Lung (tissue), 12 donors: ENCODE measurements around the gene FRAT1. TPM values are rescaled to one million over a fixed set of nuclear protein-coding genes. Genes with fewer than 3 reads are reported as not detected.
A peak's percentile ranks its signal among the peaks of the same experiment; 100 is the strongest.

ENCODE experiments used
- ATAC-seq: fragments of 200-7000 bp; cut with Tn5 transposase; one replicate; pipeline ENCODE4 v1.9.1; 2020; ENCODE audit warnings: moderate number of reproducible peaks; ENCODE audit not compliant: insufficient read depth, low FRiP score
- DNase-seq, 3 donors: peaks; one replicate each; pipeline ENCODE4 v3.0.0-alpha.2; 2013 to 2017
- H3K27ac ChIP-seq, 2 donors: one replicate each; pipeline ENCODE4 v1.5.1; 2013; ENCODE audit warnings: mild to moderate bottlenecking in 2 of 2, moderate library complexity in 2 of 2, control low read depth in 1 of 2, inconsistent platforms in 1 of 2, low read depth in 1 of 2, low read length in 1 of 2
- H3K27me3 ChIP-seq, 3 donors: one replicate each; pipeline ENCODE4 v1.5.1; 2013; ENCODE audit warnings: low read length in 2 of 3; ENCODE audit not compliant: control insufficient read depth in 3 of 3, insufficient read depth in 3 of 3
- H3K36me3 ChIP-seq, 4 donors: one replicate each; pipeline ENCODE4 v1.5.1; 2013; ENCODE audit warnings: low read length in 4 of 4, mild to moderate bottlenecking in 1 of 4, moderate library complexity in 1 of 4; ENCODE audit not compliant: control insufficient read depth in 4 of 4, insufficient read depth in 4 of 4
- H3K4me1 ChIP-seq, 5 donors: one replicate each; pipeline ENCODE4 v1.5.1; 2013; ENCODE audit warnings: low read length in 5 of 5, mild to moderate bottlenecking in 2 of 5, moderate library complexity in 1 of 5; ENCODE audit not compliant: control insufficient read depth in 5 of 5, insufficient read depth in 5 of 5
- H3K4me3 ChIP-seq: one replicate; pipeline ENCODE4 v1.5.1; 2013; ENCODE audit warnings: mild to moderate bottlenecking, control low read depth, moderate library complexity
- H3K9ac ChIP-seq, 2 donors: one replicate each; pipeline ENCODE4 v1.5.1; 2013; ENCODE audit warnings: low read length in 2 of 2, control low read depth in 1 of 2; ENCODE audit not compliant: insufficient read depth in 1 of 2
- H3K9me3 ChIP-seq, 4 donors: one replicate each; pipeline ENCODE4 v1.5.1; 2013; ENCODE audit warnings: low read length in 3 of 4, mild to moderate bottlenecking in 1 of 4, moderate library complexity in 1 of 4; ENCODE audit not compliant: control insufficient read depth in 4 of 4, insufficient read depth in 3 of 4
- WGBS, 2 donors: extraction: QIAGEN DNeasy Blood & Tissue Kit; methylation state at CpG; one replicate each; pipeline ENCODE4 v1.1.7; 2013; 5-methylcytosine and 5-hydroxymethylcytosine counted together
- polyA plus RNA-seq, 2 donors: library from polyadenylated mRNA; stranded (reverse); fragments of 200-250 nt; gene quantifications; one replicate each; pipeline ENCODE4 v1.2.1, GENCODE V29; 2013
- total RNA-seq, 2 donors: library from RNA; depleted of rRNA in 1 of 2; stranded (reverse); fragments of >200 nt in 1 of 2; gene quantifications; one replicate each; pipeline ENCODE4 v1.2.1, GENCODE V29; 2014 to 2021
- TF ChIP-seq, protein P1 (sequence below): IDR thresholded peaks from 2 replicates; pipeline ENCODE4 v1.5.1; 2012; ENCODE audit warnings: mild to moderate bottlenecking; ENCODE audit errors: control extremely low read depth, extremely low read depth
- donor health status: control.
- donor health status: control.
- donor health status: Bipolar disorder and iron deficiency.
- donor health status: healthy.
- donor health status: DM: yes; HTN: yes; CAD: no.

Gene FRAT1
- total and polyA plus RNA-seq, 4 donors, result 2.3 to 14.3 (median 7.5) TPM

DNA sequence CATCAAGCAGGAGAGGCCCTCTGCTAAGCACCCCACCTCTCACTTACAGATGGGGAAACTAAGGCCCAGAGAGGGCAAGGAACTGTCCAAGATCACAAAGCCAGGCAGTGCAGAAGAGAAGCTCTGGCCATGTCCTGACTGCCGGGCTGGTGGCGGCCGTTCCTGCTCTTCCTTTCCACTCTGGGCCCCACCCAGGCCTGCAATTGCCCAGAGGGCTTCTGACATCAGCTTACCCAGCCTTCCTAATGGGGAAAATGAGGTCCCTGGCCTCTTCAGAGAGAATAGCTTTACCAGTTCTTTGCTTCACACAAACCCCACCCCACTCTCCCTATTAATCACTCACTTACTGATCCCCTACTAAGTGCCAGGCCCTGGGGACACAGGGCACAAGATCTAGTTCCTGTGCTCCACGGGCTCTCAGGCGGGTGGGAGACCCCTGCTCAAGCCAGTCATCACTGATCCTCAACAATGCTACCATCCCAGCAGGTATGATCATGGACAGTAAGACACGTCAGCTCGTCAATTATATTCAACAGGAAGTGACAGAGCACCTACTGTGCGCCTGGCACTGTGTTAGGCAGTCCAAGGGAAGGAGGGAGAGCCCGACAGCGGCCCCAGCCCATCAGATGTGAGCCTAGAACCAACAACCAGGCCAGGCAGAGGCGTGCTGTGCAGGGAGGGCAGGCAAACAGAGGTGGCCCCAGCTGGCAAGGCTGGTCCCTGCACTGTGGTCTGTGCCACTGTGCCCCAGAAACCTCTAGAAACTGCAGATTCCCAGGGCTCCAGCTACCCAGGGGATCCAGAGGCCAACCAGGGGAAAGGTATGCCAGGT is 41.9 kb downstream of the FRAT1 start:
- Histone ChIP-seq H3K4me3 (no peak overlapping the region), H3K4me1 (peaks cover 0 to 13% (median 0%) of the 10 kb centered on the region in 5 donors), H3K27me3 (no peaks in the 10 kb centered on the region), H3K9me3 (no peaks in the 10 kb centered on the region), H3K9ac (no peak overlapping the region), H3K27ac (no peak overlapping the region), H3K36me3 (peaks cover 0 to 34% (median 16%) of the 10 kb centered on the region in 4 donors)
- 89 to 93% methylated on average over 11 of the region's 11 CpGs for WGBS, 2 donors
- no peak for ATAC-seq
- TF ChIP-seq, protein P1, sequence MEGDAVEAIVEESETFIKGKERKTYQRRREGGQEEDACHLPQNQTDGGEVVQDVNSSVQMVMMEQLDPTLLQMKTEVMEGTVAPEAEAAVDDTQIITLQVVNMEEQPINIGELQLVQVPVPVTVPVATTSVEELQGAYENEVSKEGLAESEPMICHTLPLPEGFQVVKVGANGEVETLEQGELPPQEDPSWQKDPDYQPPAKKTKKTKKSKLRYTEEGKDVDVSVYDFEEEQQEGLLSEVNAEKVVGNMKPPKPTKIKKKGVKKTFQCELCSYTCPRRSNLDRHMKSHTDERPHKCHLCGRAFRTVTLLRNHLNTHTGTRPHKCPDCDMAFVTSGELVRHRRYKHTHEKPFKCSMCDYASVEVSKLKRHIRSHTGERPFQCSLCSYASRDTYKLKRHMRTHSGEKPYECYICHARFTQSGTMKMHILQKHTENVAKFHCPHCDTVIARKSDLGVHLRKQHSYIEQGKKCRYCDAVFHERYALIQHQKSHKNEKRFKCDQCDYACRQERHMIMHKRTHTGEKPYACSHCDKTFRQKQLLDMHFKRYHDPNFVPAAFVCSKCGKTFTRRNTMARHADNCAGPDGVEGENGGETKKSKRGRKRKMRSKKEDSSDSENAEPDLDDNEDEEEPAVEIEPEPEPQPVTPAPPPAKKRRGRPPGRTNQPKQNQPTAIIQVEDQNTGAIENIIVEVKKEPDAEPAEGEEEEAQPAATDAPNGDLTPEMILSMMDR, result no peak
- DNase-seq, result no peak

DNA sequence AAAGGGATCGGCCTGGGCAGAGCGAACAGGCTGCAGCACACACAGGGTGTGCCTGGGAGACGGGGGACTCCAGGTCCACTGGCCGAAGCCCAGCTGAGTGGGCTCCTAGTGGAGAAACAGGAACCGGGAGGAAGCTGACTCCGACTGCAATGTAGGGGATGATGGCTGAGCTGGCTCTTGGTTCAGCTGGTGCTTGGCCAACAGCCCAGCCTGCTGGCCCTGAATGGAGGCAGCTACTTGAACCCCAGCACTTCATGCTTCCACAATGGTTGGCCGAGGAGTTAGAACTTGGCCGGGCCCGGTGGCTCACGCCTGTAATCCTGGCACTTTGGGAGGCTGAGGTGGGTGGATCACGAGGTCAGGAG is 42.4 kb downstream of the FRAT1 start:
- no peak overlapping the region for H3K27ac ChIP-seq
- DNase-seq (no peak), ATAC-seq (no peak)
- no peaks in the 10 kb centered on the region for H3K27me3 ChIP-seq
- peaks cover 0 to 8% (median 0%) of the 10 kb centered on the region in 5 donors for H3K4me1 ChIP-seq
- no peak overlapping the region for H3K4me3 ChIP-seq
- no peak overlapping the region for H3K9ac ChIP-seq
- 74 to 86% methylated on average over 11 of the region's 11 CpGs for WGBS, 2 donors
- peaks cover 0 to 40% (median 17%) of the 10 kb centered on the region in 4 donors for H3K36me3 ChIP-seq
- TF ChIP-seq, protein P1, result no peak
- no peaks in the 10 kb centered on the region for H3K9me3 ChIP-seq

- WGBS, 2 donors, result 72% methylated on average over 11 of the region's 11 CpGs
- no peak overlapping the region for H3K9ac ChIP-seq
- H3K4me3 ChIP-seq, result no peak overlapping the region
- peak overlapping the region in 1 of 2 donors; percentile 39 for H3K27ac ChIP-seq
- peaks cover 0 to 11% (median 0%) of the 10 kb centered on the region in 5 donors for H3K4me1 ChIP-seq
- no peaks in the 10 kb centered on the region for H3K9me3 ChIP-seq
- H3K27me3 ChIP-seq, result no peaks in the 10 kb centered on the region
- TF ChIP-seq, protein P1, result no peak
- ATAC-seq, result no peak
- H3K36me3 ChIP-seq, result peaks cover 0 to 40% (median 21%) of the 10 kb centered on the region in 4 donors
- no peak for DNase-seq
These were observed 43.4 kb downstream of the FRAT1 start for GRCh38 chr10:97362310-97363033.
